Activated gamma-delta T cell treated with anti-CD3 and anti-CD28 coated beads, Interleukin-2, amount 50 U/mL, for 16 hours (primary cell): ENCODE data around the gene TAF1A.

Experiments used
- DNase-seq: peaks from one replicate; pipeline ENCODE4 v3.0.0-alpha.2; 2020; ENCODE audit warnings: low read depth

Gene TAF1A

DNA sequence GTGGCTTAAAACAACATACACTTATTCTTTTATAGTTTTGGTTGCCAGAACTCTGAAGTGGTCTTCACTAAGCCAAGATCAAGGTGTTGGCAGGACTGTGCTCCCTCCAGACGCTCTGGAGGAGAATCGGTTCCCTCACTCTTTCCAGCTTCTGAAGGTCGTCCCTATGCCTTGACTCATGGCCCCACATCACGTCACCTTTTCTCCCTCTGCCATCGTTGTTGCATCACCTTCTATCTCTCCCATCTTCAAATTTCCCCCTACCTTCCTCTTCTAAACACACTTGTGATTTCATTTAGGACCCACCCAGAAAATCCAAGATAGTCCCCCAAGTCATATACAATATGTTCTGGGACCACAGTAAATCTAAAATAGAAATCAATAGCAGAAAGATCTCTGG is 54.3 kb downstream of the TAF1A start:
- no peak for DNase-seq

GRCh38 chr1:222530852-222531251 is 58.9 kb downstream of the TAF1A start:
- DNase-seq, result no peak

GRCh38 chr1:222529916-222530315 is 59.8 kb downstream of the TAF1A start:
- DNase-seq, result no peak

DNA sequence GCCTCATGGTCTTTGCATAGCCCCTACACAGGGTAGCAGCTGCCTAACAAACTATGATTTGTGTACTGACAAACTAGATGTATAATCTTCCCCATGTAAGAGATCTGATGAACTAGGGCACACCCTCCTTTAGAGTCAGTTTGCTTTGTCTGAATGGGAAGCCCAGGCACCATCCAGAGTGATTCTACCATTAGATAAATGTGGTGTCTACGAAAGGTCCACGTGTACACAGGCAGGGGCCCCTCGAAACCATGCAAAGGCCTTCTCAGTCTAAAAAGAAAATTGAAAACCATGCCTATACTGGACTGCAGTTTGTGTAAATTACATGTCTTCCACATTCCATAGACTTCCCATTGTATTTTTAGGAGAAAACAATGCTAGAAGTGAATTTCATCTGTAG is 60.6 kb downstream of the TAF1A start:
- no peak for DNase-seq

DNA sequence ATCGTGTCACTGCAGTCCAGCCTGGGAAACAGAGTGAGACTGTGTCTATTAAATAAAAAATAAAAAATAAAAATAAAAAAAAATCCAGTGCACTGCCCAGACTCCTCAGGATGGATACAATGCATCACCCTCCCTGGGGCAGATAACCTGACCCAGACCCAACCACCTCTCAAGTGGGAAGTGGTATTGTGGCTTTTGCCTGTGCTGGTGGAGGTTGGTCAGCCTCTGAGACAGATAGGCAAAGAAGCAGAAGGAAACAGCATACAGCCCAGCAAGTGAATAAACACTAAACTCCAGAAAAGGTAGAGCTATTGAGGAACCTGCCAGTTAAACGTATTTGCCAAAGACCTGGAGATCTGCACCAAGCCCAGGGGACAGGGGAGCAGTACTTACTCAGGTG is 63.8 kb downstream of the TAF1A start:
- DNase-seq, result no peak

DNA sequence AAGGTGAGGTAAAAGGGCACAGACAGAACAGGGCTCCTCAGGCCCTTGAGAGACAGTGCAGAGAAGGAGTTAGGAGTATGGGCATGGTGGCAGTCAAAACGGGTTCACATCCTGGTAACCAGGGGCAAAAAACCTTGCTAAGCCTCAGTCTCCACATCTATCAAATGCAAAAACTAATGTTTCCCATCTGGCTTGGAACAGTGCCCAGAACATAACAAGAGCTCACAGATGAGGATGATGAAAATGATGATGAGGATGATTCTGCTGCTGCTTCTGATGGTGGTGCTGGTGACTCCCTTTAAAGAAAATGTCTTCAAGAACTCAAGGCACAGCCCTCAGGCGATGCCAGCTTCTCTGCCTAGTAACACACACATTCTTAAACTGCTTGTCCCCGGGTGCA is 65.9 kb downstream of the TAF1A start:
- no peak for DNase-seq

GRCh38 chr1:222522105-222522915 is 67.4 kb downstream of the TAF1A start:
- no peak for DNase-seq

DNA sequence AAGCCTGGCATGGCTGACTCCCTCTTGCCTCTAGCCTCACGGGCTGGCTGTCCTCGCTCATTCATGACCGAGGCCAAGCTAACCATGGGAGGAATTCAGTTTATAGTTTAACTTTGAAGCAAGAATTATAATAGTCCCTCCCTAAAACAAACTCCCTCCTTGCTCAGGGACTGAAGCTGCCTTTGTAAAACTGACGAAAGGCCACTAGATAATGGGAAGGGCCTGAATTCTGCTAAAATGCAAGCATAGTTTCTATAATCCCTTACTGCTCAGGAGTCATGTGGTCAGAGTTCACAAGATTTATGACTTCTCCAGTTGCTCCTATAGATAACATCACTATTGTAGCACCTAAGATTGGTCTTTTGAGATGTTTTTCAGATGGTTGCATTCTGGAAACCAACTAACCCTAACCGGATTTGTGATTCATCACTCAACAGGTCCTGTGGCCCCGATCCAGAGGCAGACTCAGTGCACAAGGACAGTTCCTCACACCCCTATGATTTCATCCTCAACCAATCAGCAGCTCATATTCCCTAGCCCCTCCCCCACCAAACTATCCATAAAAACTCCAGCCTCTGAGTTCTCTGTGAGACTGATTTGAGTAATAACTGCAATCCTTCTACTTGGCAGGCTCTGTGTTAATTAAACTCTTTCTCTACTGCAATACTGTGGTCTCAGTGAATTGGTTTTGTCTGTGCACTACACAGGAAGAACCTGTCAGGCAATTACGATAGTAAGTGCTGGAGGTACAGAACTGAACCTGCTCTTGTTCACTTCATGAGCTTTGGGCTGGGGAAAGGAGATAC is 68.2 kb downstream of the TAF1A start:
- no peak for DNase-seq
